HEK293T (cell line): Measurements from ENCODE around the gene PTPRCAP.
"Not testable (repeated sequence)": the region's sequence is repeated elsewhere in the genome, so short reads cannot be mapped to it uniquely, and the experiment has no call there.

Experiments
- CTCF ChIA-PET: fragments of 350-600 bp; formaldehyde crosslinking; extraction: SDS; loops from one replicate; lab custom pipeline; 2021; ENCODE audit warnings: antibody characterized with exemption, inconsistent platforms; lab: Yijun Ruan, JAX
- POLR2A ChIA-PET: fragments of 350-600 bp; formaldehyde crosslinking; extraction: SDS; loops from one replicate; lab custom pipeline; 2020; ENCODE audit warnings: antibody characterized with exemption, inconsistent platforms; lab: Yijun Ruan, JAX
- DNase-seq: peaks from one replicate; pipeline ENCODE4 v3.0.0; 2012; ENCODE audit warnings: mixed read lengths; ENCODE audit errors: extremely low spot score
- ARNT ChIP-seq: fragments of 450-650 bp; IDR thresholded peaks from 2 replicates; pipeline ENCODE4 v1.6.1; 2017; ENCODE audit warnings: mild to moderate bottlenecking
- BHLHE40 ChIP-seq: fragments of 450-650 bp; IDR thresholded peaks from 2 replicates; pipeline ENCODE4 v1.6.1; 2016; ENCODE audit warnings: mild to moderate bottlenecking, moderate library complexity, borderline replicate concordance
- CTBP1 ChIP-seq: fragments of 450-650 bp; IDR thresholded peaks from 2 replicates; pipeline ENCODE4 v1.6.1; 2016; ENCODE audit warnings: borderline replicate concordance
- ELF4 ChIP-seq: fragments of 450-650 bp; IDR thresholded peaks from 2 replicates; pipeline ENCODE4 v1.6.1; 2017; ENCODE audit warnings: antibody characterized with exemption
- FOXA1 ChIP-seq: fragments of 450-650 bp; IDR thresholded peaks from 2 replicates; pipeline ENCODE4 v1.6.1; 2016; ENCODE audit warnings: mild to moderate bottlenecking
- FOXK2 ChIP-seq: fragments of 450-650 bp; IDR thresholded peaks from 2 replicates; pipeline ENCODE4 v1.6.1; 2016; ENCODE audit warnings: mild to moderate bottlenecking
- FOXM1 ChIP-seq: fragments of 450-650 bp; IDR thresholded peaks from 2 replicates; pipeline ENCODE4 v1.6.1; 2017; ENCODE audit warnings: mild to moderate bottlenecking, borderline replicate concordance
- HDGF ChIP-seq: fragments of 450-650 bp; IDR thresholded peaks from 2 replicates; pipeline ENCODE4 v1.6.1; 2017; ENCODE audit warnings: antibody characterized with exemption, borderline replicate concordance
- L3MBTL2 ChIP-seq: fragments of 450-650 bp; conservative IDR thresholded peaks from 2 replicates; pipeline ENCODE4 v1.6.1; 2016; ENCODE audit warnings: mild to moderate bottlenecking
- LEF1 ChIP-seq: fragments of 450-650 bp; IDR thresholded peaks from 2 replicates; pipeline ENCODE4 v1.6.1; 2017; ENCODE audit warnings: mild to moderate bottlenecking, borderline replicate concordance
- NFRKB ChIP-seq: fragments of 450-650 bp; IDR thresholded peaks from 2 replicates; pipeline ENCODE4 v1.6.1; 2016; ENCODE audit warnings: mild to moderate bottlenecking, moderate library complexity
- SP1 ChIP-seq: fragments of 450-650 bp; IDR thresholded peaks from 2 replicates; pipeline ENCODE4 v1.6.1; 2017
- SUZ12 ChIP-seq: fragments of 450-650 bp; IDR thresholded peaks from 2 replicates; pipeline ENCODE4 v1.6.1; 2016; ENCODE audit warnings: mild to moderate bottlenecking
- TARDBP ChIP-seq: fragments of 450-650 bp; IDR thresholded peaks from 2 replicates; pipeline ENCODE4 v1.6.1; 2016
- ZNF384 ChIP-seq: fragments of 450-650 bp; IDR thresholded peaks from 2 replicates; pipeline ENCODE4 v1.6.1; 2016
- TF ChIP-seq, protein P1 (sequence below): fragments of 450-650 bp; IDR thresholded peaks from 2 replicates; pipeline ENCODE4 v1.6.1; 2016

The PTPRCAP gene, protein sequence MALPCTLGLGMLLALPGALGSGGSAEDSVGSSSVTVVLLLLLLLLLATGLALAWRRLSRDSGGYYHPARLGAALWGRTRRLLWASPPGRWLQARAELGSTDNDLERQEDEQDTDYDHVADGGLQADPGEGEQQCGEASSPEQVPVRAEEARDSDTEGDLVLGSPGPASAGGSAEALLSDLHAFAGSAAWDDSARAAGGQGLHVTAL

DNA sequence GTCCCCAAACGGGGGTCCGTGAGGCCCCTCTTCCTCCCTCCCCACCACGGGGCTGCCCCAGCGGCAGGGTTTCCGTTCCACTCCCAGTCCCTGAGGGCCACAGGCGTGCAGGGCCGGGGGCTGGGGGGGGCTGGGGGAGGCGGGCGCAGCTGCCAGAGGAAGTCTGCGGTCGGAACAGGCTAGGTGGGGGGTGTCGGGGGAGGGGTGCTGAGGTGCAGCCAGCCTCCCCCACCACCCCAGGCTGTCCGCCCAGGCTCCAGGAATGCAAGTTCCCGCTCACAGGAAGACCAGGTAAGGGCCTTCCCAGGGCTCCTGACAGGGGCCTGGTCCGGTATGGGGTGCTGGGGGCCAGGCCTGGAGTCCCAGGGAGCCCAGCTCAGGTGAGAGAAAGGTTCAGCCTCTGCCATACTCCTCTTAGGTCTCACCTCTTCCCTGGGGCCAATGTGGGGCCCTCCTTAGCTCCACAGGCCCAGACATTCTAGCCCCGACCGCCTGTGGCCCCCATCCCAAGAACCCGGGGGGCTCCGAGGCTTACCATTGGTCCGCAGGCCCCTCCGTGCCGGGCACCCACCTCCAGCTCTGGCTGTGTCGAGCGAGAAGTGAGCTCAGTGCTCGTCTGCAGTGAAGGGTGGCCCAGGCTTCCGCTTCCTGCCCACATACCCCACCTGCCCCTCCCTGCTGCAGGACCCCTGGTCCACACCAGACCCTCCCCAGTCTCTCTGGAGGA, at the start of gene PTPRCAP:
Gene PTPRCAP, minus strand, starts transcription at position 601 of the 727 bp plus-strand sequence. Its CDS starts 63 bp downstream, at position 538.
- ChIA-PET POLR2A (interaction anchor here (1.4 to 4.0 kb wide), 2 partner anchors 31 to 36 kb away, joined by 5 to 14 read pairs; partner anchors contain the start of genes PPP1CA and TMEM134), CTCF (interaction anchor here (0.6 kb wide), 1 partner anchor 769 kb away, joined by 3 read pairs; no protein-coding TSS in a partner anchor)
- DNase-seq, result no peak
- TF ChIP-seq ARNT (no peak), NFRKB (no peak), SP1 (no peak), L3MBTL2 (no peak), TARDBP (no peak), FOXM1 (no peak), HDGF (no peak), FOXK2 (no peak)
- TF ChIP-seq, protein P1, sequence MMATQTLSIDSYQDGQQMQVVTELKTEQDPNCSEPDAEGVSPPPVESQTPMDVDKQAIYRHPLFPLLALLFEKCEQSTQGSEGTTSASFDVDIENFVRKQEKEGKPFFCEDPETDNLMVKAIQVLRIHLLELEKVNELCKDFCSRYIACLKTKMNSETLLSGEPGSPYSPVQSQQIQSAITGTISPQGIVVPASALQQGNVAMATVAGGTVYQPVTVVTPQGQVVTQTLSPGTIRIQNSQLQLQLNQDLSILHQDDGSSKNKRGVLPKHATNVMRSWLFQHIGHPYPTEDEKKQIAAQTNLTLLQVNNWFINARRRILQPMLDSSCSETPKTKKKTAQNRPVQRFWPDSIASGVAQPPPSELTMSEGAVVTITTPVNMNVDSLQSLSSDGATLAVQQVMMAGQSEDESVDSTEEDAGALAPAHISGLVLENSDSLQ, result no peak

DNA sequence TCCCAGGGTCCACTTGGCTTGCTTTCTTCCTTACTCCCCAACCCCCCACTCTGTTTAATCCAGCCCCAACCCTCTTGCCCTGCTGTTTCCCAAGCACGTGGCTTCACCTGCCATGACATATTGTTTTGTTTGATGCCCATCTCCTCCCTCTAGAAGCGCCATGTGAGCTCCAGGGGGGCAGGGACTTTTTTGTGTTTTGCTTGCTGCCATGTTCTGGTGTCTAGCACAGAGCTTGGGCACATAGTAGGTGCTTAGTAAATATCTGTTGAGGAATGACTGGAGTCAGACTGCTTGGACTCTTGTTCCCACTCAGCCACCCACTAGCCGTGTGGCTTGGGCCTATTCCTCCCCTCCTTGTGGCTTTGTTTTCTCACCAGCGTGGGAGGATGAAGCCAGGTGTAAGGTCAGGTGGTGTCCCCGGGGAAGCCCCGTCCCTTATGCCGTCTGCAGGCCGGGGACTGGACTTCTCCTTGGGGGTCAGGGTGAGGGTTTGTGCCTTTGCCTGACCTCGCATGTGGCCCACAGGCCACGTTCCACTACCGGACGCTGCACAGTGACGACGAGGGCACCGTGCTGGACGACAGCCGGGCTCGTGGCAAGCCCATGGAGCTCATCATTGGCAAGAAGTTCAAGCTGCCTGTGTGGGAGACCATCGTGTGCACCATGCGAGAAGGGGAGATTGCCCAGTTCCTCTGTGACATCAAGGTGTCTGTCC, 49.2 kb upstream of the PTPRCAP start:
- TF ChIP-seq TARDBP (no peak), FOXA1 (no peak), NFRKB (no peak), CTBP1 (no peak), ZNF384 (no peak), ARNT (no peak), FOXM1 (no peak), ELF4 (no peak), LEF1 (no peak), SUZ12 (no peak), FOXK2 (no peak), L3MBTL2 (no peak), SP1 (no peak), HDGF (no peak), BHLHE40 (no peak)
- TF ChIP-seq, protein P1, result no peak
- ChIA-PET CTCF (no interaction called here), POLR2A (no interaction called here)
- no peak for DNase-seq

DNA sequence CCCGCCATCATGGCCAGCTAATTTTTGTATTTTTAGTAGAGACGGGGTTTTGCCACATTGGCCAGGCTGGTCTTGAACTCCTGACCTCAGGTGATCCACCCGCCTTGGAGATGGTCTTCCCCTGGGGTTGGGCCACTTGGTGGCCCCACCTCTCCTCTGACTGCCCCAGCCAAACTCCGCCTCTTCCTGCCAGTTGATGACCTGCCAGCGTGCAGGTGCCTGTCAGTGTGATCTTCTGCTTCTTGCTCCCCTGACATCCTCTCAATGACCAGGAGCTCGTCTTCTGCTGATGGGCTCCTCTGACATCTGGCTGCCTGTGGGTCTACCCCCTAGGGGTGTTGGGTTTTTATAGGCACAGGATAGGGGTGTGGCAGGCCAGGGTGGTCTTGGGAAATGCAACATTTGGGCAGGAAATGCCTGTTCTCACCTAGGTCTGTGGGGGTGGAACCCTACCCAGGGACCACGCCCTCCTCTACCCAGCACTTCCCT, 48.4 kb upstream of the PTPRCAP start:
- POLR2A ChIA-PET, DNase-seq, CTCF ChIA-PET: not testable (repeated sequence)

DNA sequence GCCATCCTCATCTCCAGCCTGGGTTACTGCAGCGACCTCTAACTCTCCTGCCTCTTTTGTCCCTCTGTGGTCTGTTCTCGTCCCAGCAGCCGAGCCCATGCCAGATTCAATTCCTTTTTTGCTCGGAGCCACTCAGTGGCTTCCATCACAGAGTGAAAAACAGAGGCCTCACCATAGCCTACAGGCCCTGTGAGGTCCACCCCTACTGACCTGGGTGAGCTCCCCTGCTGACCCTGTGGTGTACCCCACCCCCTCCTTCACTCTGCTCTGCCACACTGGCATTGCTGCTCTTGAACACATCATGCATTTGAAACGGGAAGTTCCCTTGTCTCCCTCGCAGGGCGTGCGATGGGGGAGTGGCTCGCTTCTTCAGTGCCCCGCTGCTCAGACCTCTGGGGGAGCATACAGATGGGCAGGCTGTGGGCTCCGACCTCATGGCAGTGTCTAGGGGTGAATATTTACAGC, 47.4 kb upstream of the PTPRCAP start:
- POLR2A ChIA-PET, result no interaction called here
- TF ChIP-seq CTBP1 (no peak), ELF4 (no peak), HDGF (no peak), ZNF384 (no peak), NFRKB (no peak), FOXM1 (no peak), FOXK2 (no peak)
- no peak for DNase-seq
- CTCF ChIA-PET, result no interaction called here

DNA sequence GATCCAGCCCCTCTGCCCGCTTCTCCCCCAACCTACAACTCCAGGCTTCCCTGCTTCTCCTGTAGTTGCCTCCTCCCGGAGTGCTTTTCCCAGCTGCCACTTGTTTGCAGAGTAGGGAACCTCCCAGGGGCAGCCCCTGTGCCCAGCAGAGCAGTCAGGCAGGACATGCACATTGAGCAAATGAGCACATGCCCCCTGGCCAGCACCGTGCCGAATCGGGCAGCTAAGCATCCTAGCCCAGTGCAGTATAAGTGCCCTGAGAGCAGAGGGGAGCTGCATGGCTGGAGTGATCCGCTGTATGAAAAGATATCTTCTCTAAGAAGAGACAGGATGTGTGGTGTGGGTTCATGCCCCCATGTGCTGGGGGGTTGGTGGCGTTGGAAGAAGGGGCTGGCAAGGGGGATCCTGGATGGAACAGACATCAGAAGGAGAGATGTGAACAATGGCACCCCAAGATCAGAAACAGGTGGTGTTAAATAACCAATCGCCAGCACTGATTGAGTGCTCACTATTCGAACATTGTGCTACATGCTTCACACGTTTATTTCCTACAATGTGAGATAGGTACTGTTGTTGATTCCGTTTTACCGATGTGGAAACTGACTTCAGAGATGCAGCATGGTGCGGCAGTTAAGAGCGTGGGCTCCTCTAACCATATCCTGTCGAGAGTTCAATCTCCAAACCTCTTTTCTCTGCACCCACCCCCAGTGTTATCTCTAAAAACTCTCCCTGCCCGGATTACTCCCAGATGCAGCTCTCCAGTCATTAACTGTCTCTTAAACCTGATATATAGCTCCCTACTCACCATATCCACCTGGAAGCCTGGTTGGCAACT, 46.6 kb upstream of the PTPRCAP start:
- TF ChIP-seq SUZ12 (no peak), NFRKB (no peak), LEF1 (no peak), FOXA1 (no peak), HDGF (no peak), BHLHE40 (no peak), FOXK2 (no peak), TARDBP (no peak), CTBP1 (no peak), SP1 (no peak), ZNF384 (no peak), ELF4 (no peak), FOXM1 (no peak), ARNT (no peak), L3MBTL2 (no peak)
- TF ChIP-seq, protein P1, result no peak
- ChIA-PET CTCF (no interaction called here), POLR2A (no interaction called here)
- no peak for DNase-seq
